SK-N-SH treated with all-trans-retinoic acid at 6 μM for 48 hours (cell line): ENCODE measurements around the gene RPP25L.

Experiments used
- ATAC-seq: fragments of 200-7000 bp; cut with Tn5 transposase; 3 replicates; pipeline ENCODE4 v1.9.1; 2020; ENCODE audit warnings: mild to moderate bottlenecking, moderate library complexity
- ARNTL ChIP-seq: fragments of 450-650 bp; formaldehyde crosslinking; IDR thresholded peaks from 2 replicates; pipeline ENCODE4 v1.5.0; 2020; ENCODE audit warnings: low read depth, mild to moderate bottlenecking, moderate library complexity, borderline replicate concordance
- BACH2 ChIP-seq: fragments of 250-450 bp; sonication (Bioruptor Pico); IDR thresholded peaks from 2 replicates; pipeline ENCODE4 v1.9.0; 2021; ENCODE audit warnings: mild to moderate bottlenecking, borderline replicate concordance
- CREB5 ChIP-seq: fragments of 250-450 bp; sonication (Bioruptor Pico); IDR thresholded peaks from 2 replicates; pipeline ENCODE4 v1.5.1; 2020; ENCODE audit warnings: low read depth, mild to moderate bottlenecking, moderate library complexity
- CSDC2 ChIP-seq: fragments of 250-450 bp; sonication (Bioruptor Pico); IDR thresholded peaks from 2 replicates; pipeline ENCODE4 v1.5.0; 2020; ENCODE audit warnings: mild to moderate bottlenecking, moderate library complexity
- GLIS3 ChIP-seq: fragments of 250-450 bp; sonication (Bioruptor Pico); IDR thresholded peaks from 2 replicates; pipeline ENCODE4 v1.5.0; 2020; ENCODE audit warnings: mild to moderate bottlenecking, moderate library complexity
- ISL1 ChIP-seq: fragments of 250-450 bp; sonication (Bioruptor Pico); IDR thresholded peaks from 2 replicates; pipeline ENCODE4 v2.1.2; 2022; ENCODE audit warnings: mild to moderate bottlenecking, moderate library complexity
- OSR1 ChIP-seq: fragments of 250-450 bp; sonication (Bioruptor Pico); IDR thresholded peaks from 2 replicates; pipeline ENCODE4 v1.8.0; 2022; ENCODE audit warnings: moderate library complexity, mild to moderate bottlenecking, inconsistent platforms
- PATZ1 ChIP-seq: fragments of 250-450 bp; sonication (Bioruptor Pico); IDR thresholded peaks from 2 replicates; pipeline ENCODE4 v1.8.0; 2020; ENCODE audit warnings: mild to moderate bottlenecking, moderate library complexity, borderline replicate concordance
- POU6F1 ChIP-seq: fragments of 250-450 bp; sonication (Bioruptor Pico); IDR thresholded peaks from 2 replicates; pipeline ENCODE4 v1.8.0; 2021; ENCODE audit warnings: low read depth, mild to moderate bottlenecking, moderate library complexity, borderline replicate concordance
- RARB ChIP-seq: fragments of 250-450 bp; sonication (Bioruptor Pico); IDR thresholded peaks from 2 replicates; pipeline ENCODE4 v1.8.0; 2021; ENCODE audit warnings: mild to moderate bottlenecking, moderate library complexity
- SNAI2 ChIP-seq: fragments of 250-450 bp; sonication (Bioruptor Pico); IDR thresholded peaks from 2 replicates; pipeline ENCODE4 v1.5.0; 2020; ENCODE audit warnings: mild to moderate bottlenecking, moderate library complexity
- TCF4 ChIP-seq: fragments of 250-450 bp; sonication (Bioruptor Pico); IDR thresholded peaks from 2 replicates; pipeline ENCODE4 v1.8.0; 2021; ENCODE audit warnings: mild to moderate bottlenecking, moderate library complexity, borderline replicate concordance
- TOX ChIP-seq: fragments of 250-450 bp; sonication (Bioruptor Pico); IDR thresholded peaks from 2 replicates; pipeline ENCODE4 v1.8.0; 2021; ENCODE audit warnings: mild to moderate bottlenecking, moderate library complexity, borderline replicate concordance
- ZC3H10 ChIP-seq: fragments of 250-450 bp; sonication (Bioruptor Pico); IDR thresholded peaks from 2 replicates; pipeline ENCODE4 v1.5.1; 2021; ENCODE audit warnings: mild to moderate bottlenecking, moderate library complexity
- ZFP30 ChIP-seq: fragments of 450-650 bp; formaldehyde crosslinking; IDR thresholded peaks from 2 replicates; pipeline ENCODE4 v1.5.0; 2022; ENCODE audit warnings: mild to moderate bottlenecking, moderate library complexity
- ZNF565 ChIP-seq: fragments of 450-650 bp; formaldehyde crosslinking; conservative IDR thresholded peaks from 2 replicates; pipeline ENCODE4 v1.5.0; 2020; ENCODE audit warnings: low read depth, mild to moderate bottlenecking, moderate library complexity
- ZNF70 ChIP-seq: fragments of 450-650 bp; formaldehyde crosslinking; IDR thresholded peaks from 2 replicates; pipeline ENCODE4 v1.5.0; 2020; ENCODE audit warnings: mild to moderate bottlenecking, moderate library complexity
- TF ChIP-seq, protein P1 (sequence below): fragments of 250-450 bp; sonication (Bioruptor Pico); IDR thresholded peaks from 2 replicates; pipeline ENCODE4 v1.5.1; 2021; ENCODE audit warnings: mild to moderate bottlenecking, moderate library complexity
- TF ChIP-seq, protein P2 (sequence below): fragments of 250-450 bp; sonication (Bioruptor Pico); IDR thresholded peaks from 2 replicates; pipeline ENCODE4 v1.5.0; 2020; ENCODE audit warnings: mild to moderate bottlenecking, moderate library complexity

Gene RPP25L

GRCh38 chr9:34629491-34629808 is 17.6 kb upstream of the RPP25L start:
- TF ChIP-seq ZNF565 (CRISPR knock-in tag) = no peak
- TF ChIP-seq ZFP30 (CRISPR knock-in tag) = no peak
- TF ChIP-seq POU6F1 (CRISPR knock-in tag) = no peak
- no peak for TF ChIP-seq TOX
- TF ChIP-seq ARNTL (CRISPR knock-in tag) = no peak
- ATAC-seq = no peak; the same call in 2 of the 3 replicates

- no peak for TF ChIP-seq PATZ1
- TF ChIP-seq BACH2 = no peak
- no peak for TF ChIP-seq RARB (CRISPR knock-in tag)
- no peak for TF ChIP-seq ARNTL (CRISPR knock-in tag)
- no peak for TF ChIP-seq CSDC2
- no peak for TF ChIP-seq OSR1 (CRISPR knock-in tag)
- TF ChIP-seq, protein P1, sequence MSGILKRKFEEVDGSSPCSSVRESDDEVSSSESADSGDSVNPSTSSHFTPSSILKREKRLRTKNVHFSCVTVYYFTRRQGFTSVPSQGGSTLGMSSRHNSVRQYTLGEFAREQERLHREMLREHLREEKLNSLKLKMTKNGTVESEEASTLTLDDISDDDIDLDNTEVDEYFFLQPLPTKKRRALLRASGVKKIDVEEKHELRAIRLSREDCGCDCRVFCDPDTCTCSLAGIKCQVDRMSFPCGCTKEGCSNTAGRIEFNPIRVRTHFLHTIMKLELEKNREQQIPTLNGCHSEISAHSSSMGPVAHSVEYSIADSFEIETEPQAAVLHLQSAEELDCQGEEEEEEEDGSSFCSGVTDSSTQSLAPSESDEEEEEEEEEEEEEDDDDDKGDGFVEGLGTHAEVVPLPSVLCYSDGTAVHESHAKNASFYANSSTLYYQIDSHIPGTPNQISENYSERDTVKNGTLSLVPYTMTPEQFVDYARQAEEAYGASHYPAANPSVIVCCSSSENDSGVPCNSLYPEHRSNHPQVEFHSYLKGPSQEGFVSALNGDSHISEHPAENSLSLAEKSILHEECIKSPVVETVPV (CRISPR knock-in tag) = no peak
- no peak for TF ChIP-seq ZNF70
- TF ChIP-seq, protein P2, sequence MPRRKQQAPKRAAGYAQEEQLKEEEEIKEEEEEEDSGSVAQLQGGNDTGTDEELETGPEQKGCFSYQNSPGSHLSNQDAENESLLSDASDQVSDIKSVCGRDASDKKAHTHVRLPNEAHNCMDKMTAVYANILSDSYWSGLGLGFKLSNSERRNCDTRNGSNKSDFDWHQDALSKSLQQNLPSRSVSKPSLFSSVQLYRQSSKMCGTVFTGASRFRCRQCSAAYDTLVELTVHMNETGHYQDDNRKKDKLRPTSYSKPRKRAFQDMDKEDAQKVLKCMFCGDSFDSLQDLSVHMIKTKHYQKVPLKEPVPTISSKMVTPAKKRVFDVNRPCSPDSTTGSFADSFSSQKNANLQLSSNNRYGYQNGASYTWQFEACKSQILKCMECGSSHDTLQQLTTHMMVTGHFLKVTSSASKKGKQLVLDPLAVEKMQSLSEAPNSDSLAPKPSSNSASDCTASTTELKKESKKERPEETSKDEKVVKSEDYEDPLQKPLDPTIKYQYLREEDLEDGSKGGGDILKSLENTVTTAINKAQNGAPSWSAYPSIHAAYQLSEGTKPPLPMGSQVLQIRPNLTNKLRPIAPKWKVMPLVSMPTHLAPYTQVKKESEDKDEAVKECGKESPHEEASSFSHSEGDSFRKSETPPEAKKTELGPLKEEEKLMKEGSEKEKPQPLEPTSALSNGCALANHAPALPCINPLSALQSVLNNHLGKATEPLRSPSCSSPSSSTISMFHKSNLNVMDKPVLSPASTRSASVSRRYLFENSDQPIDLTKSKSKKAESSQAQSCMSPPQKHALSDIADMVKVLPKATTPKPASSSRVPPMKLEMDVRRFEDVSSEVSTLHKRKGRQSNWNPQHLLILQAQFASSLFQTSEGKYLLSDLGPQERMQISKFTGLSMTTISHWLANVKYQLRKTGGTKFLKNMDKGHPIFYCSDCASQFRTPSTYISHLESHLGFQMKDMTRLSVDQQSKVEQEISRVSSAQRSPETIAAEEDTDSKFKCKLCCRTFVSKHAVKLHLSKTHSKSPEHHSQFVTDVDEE (CRISPR knock-in tag) = no peak
- TF ChIP-seq ZC3H10 (CRISPR knock-in tag) = no peak
- TF ChIP-seq ISL1 (CRISPR knock-in tag) = no peak
- TF ChIP-seq ZNF565 (CRISPR knock-in tag) = no peak
- TF ChIP-seq ZFP30 (CRISPR knock-in tag) = no peak
- no peak for TF ChIP-seq TOX
- TF ChIP-seq SNAI2 (CRISPR knock-in tag) = no peak
- TF ChIP-seq CREB5 (CRISPR knock-in tag) = no peak
- TF ChIP-seq TCF4 (CRISPR knock-in tag) = no peak
- no peak for TF ChIP-seq GLIS3 (CRISPR knock-in tag)
- TF ChIP-seq, all 23 proteins: peak for 0
- ATAC-seq = peak; percentile 85
Measured at GRCh38 chr9:34628656-34629490, 17.0 kb upstream of the RPP25L start, which contains the start of gene ARID3C. Gene ARID3C, minus strand, starts transcription at chr9:34629066. Its CDS starts 1,052 bp downstream, at chr9:34628014.
